ENCODE data around the gene SORL1. TPM values are rescaled to one million over a fixed set of nuclear protein-coding genes. Genes with fewer than 3 reads are reported as not detected.
A peak's percentile ranks its signal among the peaks of the same experiment; 100 is the strongest.
"Not testable (repeated sequence)": the region's sequence is repeated elsewhere in the genome, so short reads cannot be mapped to it uniquely, and the experiment has no call there.

Gene SORL1
- total and polyA plus RNA-seq, 2 donors from 2014 or later, result 15.2 to 74.2 TPM

GRCh38 chr11:121564948-121565684 is 113.0 kb downstream of the SORL1 start:
- Histone ChIP-seq H3K9ac (ENCODE audit: low read length in 3 of 3) (no peak overlapping the region), H3K27ac (ENCODE audit: low read depth in 2 of 2, low read length in 2 of 2) (no peak overlapping the region), H3K4me1 (ENCODE audit: control insufficient read depth in 2 of 3, insufficient read depth in 2 of 3, low read depth in 1 of 3, low read length in 3 of 3) (peaks cover 0 to 3% (median 0%) of the 10 kb centered on the region in 3 donors), H3K27me3 (ENCODE audit: control insufficient read depth, insufficient read depth, low read length) (no peaks in the 10 kb centered on the region), H3K9me3 (ENCODE audit: control insufficient read depth in 2 of 3, insufficient read depth in 1 of 3, low read length in 3 of 3) (no peaks in the 10 kb centered on the region), H3K4me3 (ENCODE audit: low read length in 3 of 3) (no peak overlapping the region), H3K36me3 (ENCODE audit: control insufficient read depth in 2 of 3, insufficient read depth in 3 of 3, low read length in 3 of 3) (peaks cover 0 to 2% (median 0%) of the 10 kb centered on the region in 3 donors)
- TF ChIP-seq, protein P1, sequence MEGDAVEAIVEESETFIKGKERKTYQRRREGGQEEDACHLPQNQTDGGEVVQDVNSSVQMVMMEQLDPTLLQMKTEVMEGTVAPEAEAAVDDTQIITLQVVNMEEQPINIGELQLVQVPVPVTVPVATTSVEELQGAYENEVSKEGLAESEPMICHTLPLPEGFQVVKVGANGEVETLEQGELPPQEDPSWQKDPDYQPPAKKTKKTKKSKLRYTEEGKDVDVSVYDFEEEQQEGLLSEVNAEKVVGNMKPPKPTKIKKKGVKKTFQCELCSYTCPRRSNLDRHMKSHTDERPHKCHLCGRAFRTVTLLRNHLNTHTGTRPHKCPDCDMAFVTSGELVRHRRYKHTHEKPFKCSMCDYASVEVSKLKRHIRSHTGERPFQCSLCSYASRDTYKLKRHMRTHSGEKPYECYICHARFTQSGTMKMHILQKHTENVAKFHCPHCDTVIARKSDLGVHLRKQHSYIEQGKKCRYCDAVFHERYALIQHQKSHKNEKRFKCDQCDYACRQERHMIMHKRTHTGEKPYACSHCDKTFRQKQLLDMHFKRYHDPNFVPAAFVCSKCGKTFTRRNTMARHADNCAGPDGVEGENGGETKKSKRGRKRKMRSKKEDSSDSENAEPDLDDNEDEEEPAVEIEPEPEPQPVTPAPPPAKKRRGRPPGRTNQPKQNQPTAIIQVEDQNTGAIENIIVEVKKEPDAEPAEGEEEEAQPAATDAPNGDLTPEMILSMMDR (IDR thresholded peaks at IDR 0.05; ENCODE audit: borderline replicate concordance, extremely low read depth, insufficient read depth), result no peak
- FAIRE-seq, result no peak
- DNase-seq, result no peak
- intact Hi-C loops (cut with DNase I), result no loop called here

DNA sequence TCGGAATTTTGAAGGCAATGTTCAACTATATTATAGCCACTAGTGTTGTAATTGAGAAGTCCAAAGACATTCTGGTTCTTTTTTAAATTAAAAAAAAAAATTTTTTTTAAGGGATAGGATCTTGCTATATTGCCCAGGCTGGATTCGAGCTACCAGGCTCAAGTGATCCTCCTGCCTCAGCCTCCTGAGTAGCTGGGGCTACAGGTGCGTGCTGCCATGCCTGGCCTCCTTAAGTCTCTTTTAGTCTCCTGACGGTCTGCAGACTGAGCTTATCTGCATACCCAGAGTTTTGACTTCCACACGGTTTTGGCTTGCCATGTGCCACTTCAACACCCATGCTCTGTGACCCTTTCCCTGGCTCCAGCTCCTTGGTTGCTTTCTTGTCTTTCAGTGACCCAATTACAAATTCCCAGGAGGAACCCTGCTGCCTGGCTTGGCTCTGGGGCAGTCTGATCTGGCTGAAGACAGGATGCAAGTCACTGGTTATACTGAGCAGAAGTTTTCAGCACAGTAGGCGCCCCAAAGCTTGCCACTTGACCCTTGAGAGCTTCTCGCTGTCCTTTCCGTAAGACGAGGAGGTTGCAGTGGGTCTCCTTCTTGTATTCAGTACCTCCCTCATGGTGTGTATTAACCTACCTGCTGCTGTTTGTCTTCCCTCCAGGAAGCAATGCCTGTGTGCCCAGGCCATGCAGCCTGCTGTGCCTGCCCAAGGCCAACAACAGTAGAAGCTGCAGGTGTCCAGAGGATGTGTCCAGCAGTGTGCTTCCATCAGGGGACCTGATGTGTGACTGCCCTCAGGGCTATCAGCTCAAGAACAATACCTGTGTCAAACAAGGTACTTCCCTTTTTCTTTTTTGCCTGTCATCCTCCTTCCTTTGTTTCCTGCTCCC is 114.4 kb downstream of the SORL1 start:
- Histone ChIP-seq H3K27me3 (ENCODE audit: control insufficient read depth, insufficient read depth, low read length) (no peaks in the 10 kb centered on the region), H3K36me3 (ENCODE audit: control insufficient read depth in 2 of 3, insufficient read depth in 3 of 3, low read length in 3 of 3) (peaks cover 0 to 2% (median 0%) of the 10 kb centered on the region in 3 donors), H3K9me3 (ENCODE audit: control insufficient read depth in 2 of 3, insufficient read depth in 1 of 3, low read length in 3 of 3) (no peaks in the 10 kb centered on the region), H3K9ac (ENCODE audit: low read length in 3 of 3) (no peak overlapping the region), H3K4me3 (ENCODE audit: low read length in 3 of 3) (no peak overlapping the region), H3K4me1 (ENCODE audit: control insufficient read depth in 2 of 3, insufficient read depth in 2 of 3, low read depth in 1 of 3, low read length in 3 of 3) (peaks cover 0 to 3% (median 0%) of the 10 kb centered on the region in 3 donors), H3K27ac (ENCODE audit: low read depth in 2 of 2, low read length in 2 of 2) (no peak overlapping the region)
- TF ChIP-seq, protein P1 (IDR thresholded peaks at IDR 0.05; ENCODE audit: borderline replicate concordance, extremely low read depth, insufficient read depth), result no peak
- intact Hi-C loops (cut with DNase I), result no loop called here
- no peak for FAIRE-seq
- DNase-seq, result no peak

DNA sequence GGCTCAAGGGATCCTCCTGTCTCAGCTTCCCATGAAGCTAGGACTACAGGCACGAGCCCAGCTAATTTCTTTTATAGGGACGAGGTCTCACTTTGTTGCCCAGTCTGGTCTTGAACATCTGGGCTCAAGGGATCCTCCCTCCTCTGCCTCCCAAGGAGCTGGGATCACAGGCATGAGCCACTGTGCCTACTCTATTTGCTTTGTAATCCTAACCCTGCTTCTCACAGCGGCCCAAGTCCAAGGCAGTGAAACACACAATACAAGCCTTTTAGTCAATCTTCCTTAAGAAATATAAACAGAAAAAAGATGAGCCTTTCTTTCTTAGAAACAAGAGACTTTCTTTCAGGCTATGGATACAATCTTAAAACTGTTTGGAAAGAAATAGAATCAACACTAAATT is 115.9 kb downstream of the SORL1 start:
- intact Hi-C loops (cut with DNase I), result no loop called here
- DNase-seq (peak in 1 of 5 donors; percentile 15), FAIRE-seq (no peak)
- Histone ChIP-seq H3K27ac (ENCODE audit: low read depth in 2 of 2, low read length in 2 of 2) (no peak overlapping the region), H3K4me3 (ENCODE audit: low read length in 3 of 3) (no peak overlapping the region), H3K9ac (ENCODE audit: low read length in 3 of 3) (no peak overlapping the region), H3K4me1 (ENCODE audit: control insufficient read depth in 2 of 3, insufficient read depth in 2 of 3, low read depth in 1 of 3, low read length in 3 of 3) (peaks cover 0 to 3% (median 0%) of the 10 kb centered on the region in 3 donors), H3K9me3 (ENCODE audit: control insufficient read depth in 2 of 3, insufficient read depth in 1 of 3, low read length in 3 of 3) (no peaks in the 10 kb centered on the region), H3K36me3 (ENCODE audit: control insufficient read depth in 2 of 3, insufficient read depth in 3 of 3, low read length in 3 of 3) (peaks cover 0 to 2% (median 0%) of the 10 kb centered on the region in 3 donors), H3K27me3 (ENCODE audit: control insufficient read depth, insufficient read depth, low read length) (no peaks in the 10 kb centered on the region)
- TF ChIP-seq, protein P1 (IDR thresholded peaks at IDR 0.05; ENCODE audit: borderline replicate concordance, extremely low read depth, insufficient read depth), result no peak

DNA sequence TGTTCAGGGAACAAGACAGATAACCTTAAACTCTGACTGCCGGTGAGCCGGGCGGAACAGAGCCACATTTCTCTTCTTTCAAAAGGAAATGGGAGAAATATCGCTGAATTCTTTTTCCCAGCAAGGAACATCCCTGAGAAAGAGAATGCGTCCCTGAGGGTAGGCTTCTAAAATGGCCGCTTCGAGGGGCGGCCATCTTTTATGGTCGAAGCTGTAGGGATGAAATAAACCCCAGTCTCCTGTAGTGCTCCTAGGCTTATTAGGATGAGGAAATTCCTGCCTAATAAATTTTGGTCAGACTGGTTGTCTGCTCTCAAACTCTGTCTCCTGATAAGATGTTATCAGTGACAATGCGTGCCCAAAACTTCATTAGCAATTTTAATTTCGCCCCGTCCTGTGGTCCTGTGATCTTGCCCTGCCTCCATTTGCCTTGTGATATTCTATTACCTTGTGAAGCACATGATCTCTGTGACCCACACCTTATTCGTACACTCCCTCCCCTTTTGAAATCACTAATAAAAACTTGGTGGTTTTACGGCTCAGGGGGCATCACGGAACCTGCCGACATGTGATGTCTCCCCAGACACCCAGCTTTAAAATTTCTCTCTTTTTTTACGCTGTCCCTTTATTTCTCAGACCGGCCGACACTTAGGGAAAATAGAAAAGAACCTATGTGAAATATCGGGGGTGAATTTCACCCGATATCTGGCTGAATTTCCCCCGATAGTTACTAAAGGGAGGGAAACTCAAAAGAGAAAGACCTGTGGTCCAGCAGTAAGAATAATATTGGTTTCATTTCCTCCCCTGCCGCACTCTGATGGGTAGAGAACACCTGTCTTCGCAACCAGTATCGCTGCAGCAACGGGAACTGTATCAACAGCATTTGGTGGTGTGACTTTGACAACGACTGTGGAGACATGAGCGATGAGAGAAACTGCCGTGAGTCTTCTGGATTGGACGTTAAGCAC is 117.5 kb downstream of the SORL1 start:
- not testable (repeated sequence) for H3K36me3 ChIP-seq (ENCODE audit: control insufficient read depth in 2 of 3, insufficient read depth in 3 of 3, low read length in 3 of 3)

More for the DNA sequence above, 117.5 kb downstream of the SORL1 start:
- H3K9me3 ChIP-seq (ENCODE audit: control insufficient read depth in 2 of 3, insufficient read depth in 1 of 3, low read length in 3 of 3); H3K27me3 ChIP-seq (ENCODE audit: control insufficient read depth, insufficient read depth, low read length); H3K9ac ChIP-seq (ENCODE audit: low read length in 3 of 3); intact Hi-C loops (cut with DNase I); H3K27ac ChIP-seq (ENCODE audit: low read depth in 2 of 2, low read length in 2 of 2); DNase-seq; FAIRE-seq; H3K4me1 ChIP-seq (ENCODE audit: control insufficient read depth in 2 of 3, insufficient read depth in 2 of 3, low read depth in 1 of 3, low read length in 3 of 3); H3K4me3 ChIP-seq (ENCODE audit: low read length in 3 of 3): not testable (repeated sequence)
